Measurements from ENCODE around the gene ZNF574. TPM values are rescaled to one million over a fixed set of nuclear protein-coding genes. Genes with fewer than 3 reads are reported as not detected.

The ZNF574 gene
- polyA plus RNA-seq, 3 donors: 4.2 to 8.0 (median 5.3) TPM

Other genes starting within 250 kb of the ZNF574 start
- not detected for gene LYPD4, start 231.5 kb upstream of the ZNF574 start, polyA plus RNA-seq
- not detected for gene DMRTC2, start 231.1 kb upstream of the ZNF574 start, polyA plus RNA-seq
- 1,000 to 10,000 TPM; 1,592 to 2,502 (median 1,675) TPM for gene RPS19, start 215.9 kb upstream of the ZNF574 start, polyA plus RNA-seq
- 1 to 10 TPM in 2 of 3 donors, not detected in 1; 1.8 to 3.0 TPM for gene CD79A, start 198.9 kb upstream of the ZNF574 start, polyA plus RNA-seq
- 100 to 1,000 TPM in 1 of 3 donors, 10 to 100 TPM in 2; 39.4 to 131 (median 89.0) TPM for gene ARHGEF1, start 193.0 kb upstream of the ZNF574 start, polyA plus RNA-seq
- gene ERFL, start 147.7 kb upstream of the ZNF574 start, polyA plus RNA-seq: under 1 TPM in 2 of 3 donors, not detected in 1; 0.12 to 0.24 TPM
- 100 to 1,000 TPM; 131 to 208 (median 149) TPM for gene RABAC1, start 116.8 kb upstream of the ZNF574 start, polyA plus RNA-seq
- under 1 TPM in 2 of 3 donors, not detected in 1; 0.21 to 0.34 TPM for gene ATP1A3, start 81.9 kb upstream of the ZNF574 start, polyA plus RNA-seq
- 1 to 10 TPM in 1 of 3 donors, under 1 TPM in 2; 0.51 to 1.2 (median 0.79) TPM for gene GRIK5, start 6.0 kb upstream of the ZNF574 start, polyA plus RNA-seq
- gene POU2F2, start 56.3 kb downstream of the ZNF574 start, polyA plus RNA-seq: 1 to 10 TPM in 1 of 3 donors, under 1 TPM in 2; 0.67 to 1.2 (median 0.83) TPM
- 10 to 100 TPM; 14.1 to 17.9 (median 15.7) TPM for gene DEDD2, start 141.5 kb downstream of the ZNF574 start, polyA plus RNA-seq
- 1 to 10 TPM; 2.9 to 3.4 (median 2.9) TPM for gene ZNF526, start 144.1 kb downstream of the ZNF574 start, polyA plus RNA-seq
- 10 to 100 TPM; 20.9 to 53.8 (median 37.3) TPM for gene GSK3A, start 166.4 kb downstream of the ZNF574 start, polyA plus RNA-seq
- gene ERF, start 179.0 kb downstream of the ZNF574 start, polyA plus RNA-seq: 10 to 100 TPM; 16.5 to 64.6 (median 33.4) TPM
- 10 to 100 TPM; 18.7 to 49.1 (median 33.3) TPM for gene CIC, start 193.1 kb downstream of the ZNF574 start, polyA plus RNA-seq
- gene PRR19, start 226.0 kb downstream of the ZNF574 start, polyA plus RNA-seq: under 1 TPM; 0.26 to 0.67 (median 0.34) TPM
- 10 to 100 TPM in 2 of 3 donors, 1 to 10 TPM in 1; 7.7 to 17.3 (median 11.2) TPM for gene PAFAH1B3, start 226.5 kb downstream of the ZNF574 start, polyA plus RNA-seq
- gene TMEM145, start 237.1 kb downstream of the ZNF574 start, polyA plus RNA-seq: 1 to 10 TPM in 1 of 3 donors, under 1 TPM in 1, not detected in 1; 0.10 to 1.4 TPM
- gene MEGF8, start 249.5 kb downstream of the ZNF574 start, polyA plus RNA-seq: 10 to 100 TPM in 2 of 3 donors, 1 to 10 TPM in 1; 6.8 to 30.4 (median 20.3) TPM